Inferior parietal cortex (tissue), 1 donor: ENCODE results near the gene KLRC3.
"Not testable (repeated sequence)": the region's sequence is repeated elsewhere in the genome, so short reads cannot be mapped to it uniquely, and the experiment has no call there.

Experiments used
- DNase-seq: peaks from one replicate; pipeline ENCODE4 v3.0.0-alpha.2; 2016; ENCODE audit errors: extremely low spot score

Gene KLRC3

GRCh38 chr12:10420334-10420733 is at the start of gene KLRC3:
KLRC3 (minus strand) TSS chr12:10420595; CDS start chr12:10420550, 45 bp downstream.
- not testable (repeated sequence) for DNase-seq

- no peak for DNase-seq
Measured at GRCh38 chr12:10469701-10470100, 49.3 kb upstream of the KLRC3 start.

- DNase-seq: no peak
Measured at GRCh38 chr12:10466311-10466710, 45.9 kb upstream of the KLRC3 start.

GRCh38 chr12:10457760-10458159 is 37.4 kb upstream of the KLRC3 start:
- DNase-seq: no peak

- DNase-seq: no peak
Measured at GRCh38 chr12:10456856-10457255, 36.5 kb upstream of the KLRC3 start.

GRCh38 chr12:10455766-10456165 is 35.4 kb upstream of the KLRC3 start:
- DNase-seq: no peak

- DNase-seq: no peak
Measured at GRCh38 chr12:10454531-10454930, 34.1 kb upstream of the KLRC3 start.

GRCh38 chr12:10453156-10453555 is 32.8 kb upstream of the KLRC3 start, which contains the start of gene KLRC1:
KLRC1 (minus strand) TSS chr12:10453377; CDS start chr12:10451156, 2,221 bp downstream.
- no peak for DNase-seq

- DNase-seq: no peak
Measured at GRCh38 chr12:10448236-10448635, 27.8 kb upstream of the KLRC3 start.

GRCh38 chr12:10446052-10446451 is 25.7 kb upstream of the KLRC3 start:
- not testable (repeated sequence) for DNase-seq

- not testable (repeated sequence) for DNase-seq
Measured at GRCh38 chr12:10441144-10441543, 20.7 kb upstream of the KLRC3 start.

GRCh38 chr12:10439608-10440274 is 19.3 kb upstream of the KLRC3 start:
- DNase-seq: not testable (repeated sequence)

- not testable (repeated sequence) for DNase-seq
Measured at GRCh38 chr12:10437601-10438000, 17.2 kb upstream of the KLRC3 start.

GRCh38 chr12:10435816-10436215 is 15.4 kb upstream of the KLRC3 start, which contains the start of gene KLRC2:
KLRC2 (minus strand) TSS chr12:10436010; CDS start chr12:10435986, 24 bp downstream.
- DNase-seq: peak; percentile 27

- not testable (repeated sequence) for DNase-seq
Measured at GRCh38 chr12:10430623-10431022, 10.2 kb upstream of the KLRC3 start.

- not testable (repeated sequence) for DNase-seq
Measured at GRCh38 chr12:10425938-10426337, 5.5 kb upstream of the KLRC3 start.

- DNase-seq: not testable (repeated sequence)
Measured at GRCh38 chr12:10424260-10424899, 4.0 kb upstream of the KLRC3 start.

GRCh38 chr12:10422159-10422558 is 1.8 kb upstream of the KLRC3 start:
- DNase-seq: not testable (repeated sequence)

- DNase-seq: no peak
Measured at GRCh38 chr12:10409392-10409791, 11.0 kb downstream of the KLRC3 start, which contains the start of gene KLRC4. KLRC4 (minus strand) TSS chr12:10409757; CDS start chr12:10409575, 182 bp downstream.

- DNase-seq: no peak
Measured at GRCh38 chr12:10408842-10409241, 11.6 kb downstream of the KLRC3 start.

GRCh38 chr12:10406725-10407124 is 13.7 kb downstream of the KLRC3 start:
- DNase-seq: no peak

GRCh38 chr12:10405294-10405693 is 15.1 kb downstream of the KLRC3 start:
- DNase-seq: no peak

GRCh38 chr12:10404798-10405197 is 15.6 kb downstream of the KLRC3 start:
- no peak for DNase-seq
